ENCODE measurements around the gene ADAMTS8. TPM values are rescaled to one million over a fixed set of nuclear protein-coding genes. Genes with fewer than 3 reads are reported as not detected.

The ADAMTS8 gene
- polyA plus RNA-seq, 2 of the 4 experiments (the other 2 are of a cell fraction): 0.17 to 0.26 TPM

- DNase-seq (ENCODE audit: low read depth in 1 of 2, low spot score in 1 of 2) (no peak), FAIRE-seq (no peak), ATAC-seq (no peak)
- H3K9me3 ChIP-seq: no peaks in the 10 kb centered on the region
- TF ChIP-seq HDAC2 (IDR thresholded peaks at IDR 0.05): no peak
- TF ChIP-seq HEYL (CRISPR knock-in tag; IDR thresholded peaks at IDR 0.05): no peak
- TF ChIP-seq HES2 (IDR thresholded peaks at IDR 0.05): no peak
- TF ChIP-seq KDM5A (IDR thresholded peaks at IDR 0.05): no peak
- no peak for TF ChIP-seq MYC (IDR thresholded peaks at IDR 0.05; ENCODE audit: borderline replicate concordance, low read length)
- TF ChIP-seq RCOR1 (IDR thresholded peaks at IDR 0.05; ENCODE audit: low read depth, low read length): no peak
- no peak for TF ChIP-seq TFCP2L1 (CRISPR knock-in tag; IDR thresholded peaks at IDR 0.05)
- CTCF ChIA-PET: interaction anchor here (0.9 to 25.6 kb wide), 8 partner anchors 8 to 491 kb away, joined by 3 to 732 read pairs (median 4); partner anchors contain the start of gene SNX19
- no peak overlapping the region for H3K27ac ChIP-seq
- WGBS (ENCODE audit: missing lambda C conversion rate): 93% methylated on average over 3 of the region's 14 CpGs
- H3K4me2 ChIP-seq: no peak overlapping the region
- H3K4me1 ChIP-seq: peaks cover 9% of the 10 kb centered on the region; the same call in 2 of the 3 replicates
- H3K4me3 ChIP-seq: no peak overlapping the region
- POLR2A ChIA-PET: no interaction called here
Observed at GRCh38 chr11:130424613-130425140, 3.7 kb downstream of the ADAMTS8 start.

- no peak overlapping the region for H3K4me3 ChIP-seq
- H3K4me2 ChIP-seq: no peak overlapping the region
- FAIRE-seq: no peak
- no peaks in the 10 kb centered on the region for H3K9me3 ChIP-seq
- no peak overlapping the region for H3K27ac ChIP-seq
- no peak for ATAC-seq
- peaks cover 9% of the 10 kb centered on the region; the same call in 2 of the 3 replicates for H3K4me1 ChIP-seq
- TF ChIP-seq NFE2L2 (conservative IDR thresholded peaks at IDR 0.05; ENCODE audit: low read length): no peak
- no peak for TF ChIP-seq ZNF302 (CRISPR knock-in tag; IDR thresholded peaks at IDR 0.05)
- no peak for TF ChIP-seq ZFP36 (IDR thresholded peaks at IDR 0.05; ENCODE audit: borderline replicate concordance, partially characterized antibody)
- no peak for TF ChIP-seq PBX3 (IDR thresholded peaks at IDR 0.05)
- TF ChIP-seq BHLHE40 (IDR thresholded peaks at IDR 0.05; ENCODE audit: low read depth, low read length): no peak
- no peak for TF ChIP-seq ZC3H11A (IDR thresholded peaks at IDR 0.05)
- no peak for TF ChIP-seq RARB (CRISPR knock-in tag; IDR thresholded peaks at IDR 0.05)
- TF ChIP-seq RFX5 (IDR thresholded peaks at IDR 0.05): no peak
- no peak for TF ChIP-seq GATA3 (IDR thresholded peaks at IDR 0.05; ENCODE audit: borderline replicate concordance)
- no peak for TF ChIP-seq EHMT2 (IDR thresholded peaks at IDR 0.05; ENCODE audit: low read depth)
- no peak for TF ChIP-seq HOXB5 (CRISPR knock-in tag; IDR thresholded peaks at IDR 0.05)
- no peak for TF ChIP-seq CEBPB (IDR thresholded peaks at IDR 0.05)
- TF ChIP-seq HOXB13 (CRISPR knock-in tag; IDR thresholded peaks at IDR 0.05; ENCODE audit: low read depth): no peak
- TF ChIP-seq E2F6 (IDR thresholded peaks at IDR 0.05; ENCODE audit: borderline replicate concordance, low read depth): no peak
- no peak for TF ChIP-seq CBX2 (IDR thresholded peaks at IDR 0.05; ENCODE audit: borderline replicate concordance, low read depth)
- TF ChIP-seq FOXS1 (CRISPR knock-in tag; IDR thresholded peaks at IDR 0.05): no peak
- DNase-seq (ENCODE audit: low read depth in 1 of 2, low spot score in 1 of 2): no peak
- ChIA-PET POLR2A (no interaction called here), CTCF (interaction anchor here (0.8 to 25.6 kb wide), 4 partner anchors 34 to 492 kb away, joined by 3 to 732 read pairs (median 4); partner anchors contain the start of gene SNX19)
- 73% methylated on average over 13 of the region's 16 CpGs for WGBS (ENCODE audit: missing lambda C conversion rate)
Observed at GRCh38 chr11:130423541-130424142, 4.8 kb downstream of the ADAMTS8 start.

All from A549 (cell line).